Measurements from ENCODE around the gene RFX8.

DNA sequence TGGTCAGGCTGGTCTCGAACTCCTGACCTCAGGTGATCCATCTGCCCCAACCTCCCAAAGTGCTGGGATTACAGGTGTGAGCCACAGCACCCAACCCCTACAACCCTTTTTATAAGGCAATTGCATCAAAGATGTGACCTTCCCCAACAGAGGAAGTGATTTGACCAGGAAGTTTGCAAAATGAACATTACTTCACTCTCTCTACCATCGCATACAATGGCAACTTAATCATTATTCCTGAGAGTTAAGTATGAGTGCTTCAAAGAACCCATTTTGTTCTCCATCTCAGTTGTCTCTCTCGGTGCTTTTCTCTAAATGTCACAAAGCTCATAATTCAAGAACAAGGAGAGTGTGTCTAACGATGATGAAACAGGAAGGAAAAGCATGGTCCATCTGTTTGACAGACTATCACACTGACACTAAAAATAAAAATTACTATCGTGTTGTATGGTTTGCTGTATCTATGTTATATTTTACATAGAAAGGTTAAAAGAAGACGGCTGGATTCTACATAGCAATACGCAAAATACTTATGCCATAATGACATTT lies 69.5 kb downstream of the RFX8 start:
- TF ChIP-seq, protein P1, sequence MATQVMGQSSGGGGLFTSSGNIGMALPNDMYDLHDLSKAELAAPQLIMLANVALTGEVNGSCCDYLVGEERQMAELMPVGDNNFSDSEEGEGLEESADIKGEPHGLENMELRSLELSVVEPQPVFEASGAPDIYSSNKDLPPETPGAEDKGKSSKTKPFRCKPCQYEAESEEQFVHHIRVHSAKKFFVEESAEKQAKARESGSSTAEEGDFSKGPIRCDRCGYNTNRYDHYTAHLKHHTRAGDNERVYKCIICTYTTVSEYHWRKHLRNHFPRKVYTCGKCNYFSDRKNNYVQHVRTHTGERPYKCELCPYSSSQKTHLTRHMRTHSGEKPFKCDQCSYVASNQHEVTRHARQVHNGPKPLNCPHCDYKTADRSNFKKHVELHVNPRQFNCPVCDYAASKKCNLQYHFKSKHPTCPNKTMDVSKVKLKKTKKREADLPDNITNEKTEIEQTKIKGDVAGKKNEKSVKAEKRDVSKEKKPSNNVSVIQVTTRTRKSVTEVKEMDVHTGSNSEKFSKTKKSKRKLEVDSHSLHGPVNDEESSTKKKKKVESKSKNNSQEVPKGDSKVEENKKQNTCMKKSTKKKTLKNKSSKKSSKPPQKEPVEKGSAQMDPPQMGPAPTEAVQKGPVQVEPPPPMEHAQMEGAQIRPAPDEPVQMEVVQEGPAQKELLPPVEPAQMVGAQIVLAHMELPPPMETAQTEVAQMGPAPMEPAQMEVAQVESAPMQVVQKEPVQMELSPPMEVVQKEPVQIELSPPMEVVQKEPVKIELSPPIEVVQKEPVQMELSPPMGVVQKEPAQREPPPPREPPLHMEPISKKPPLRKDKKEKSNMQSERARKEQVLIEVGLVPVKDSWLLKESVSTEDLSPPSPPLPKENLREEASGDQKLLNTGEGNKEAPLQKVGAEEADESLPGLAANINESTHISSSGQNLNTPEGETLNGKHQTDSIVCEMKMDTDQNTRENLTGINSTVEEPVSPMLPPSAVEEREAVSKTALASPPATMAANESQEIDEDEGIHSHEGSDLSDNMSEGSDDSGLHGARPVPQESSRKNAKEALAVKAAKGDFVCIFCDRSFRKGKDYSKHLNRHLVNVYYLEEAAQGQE (IDR thresholded peaks at IDR 0.05; ENCODE audit: insufficient read depth in 1 of 2, low read depth in 2 of 2, low read length in 2 of 2) = no peak
- TF ChIP-seq POLR2AphosphoS5 (IDR thresholded peaks at IDR 0.05; ENCODE audit: low read depth, low read length) = no peak
- no peak for TF ChIP-seq FOXP2 (optimal IDR thresholded peaks at IDR 0.05; ENCODE audit: borderline replicate concordance, extremely low read depth, extremely low read length, insufficient read depth)

Data from PFSK-1 (cell line).